GM19452 (cell line): ENCODE data around the gene SCAF1.

Experiments
- ATAC-seq: cut with Tn5 transposase; IDR thresholded peaks from one replicate; pipeline ENCODE4 v1.9.1; 2021; ENCODE audit not compliant: unreplicated experiment

SCAF1 gene

GRCh38 chr19:49684983-49685553 lies 43.1 kb downstream of the SCAF1 start:
- ATAC-seq, result no peak

- ATAC-seq, result no peak
Measured at GRCh38 chr19:49685845-49686332, 43.9 kb downstream of the SCAF1 start.

- no peak for ATAC-seq
Measured at GRCh38 chr19:49686503-49687088, 44.6 kb downstream of the SCAF1 start.

- no peak for ATAC-seq
Measured at GRCh38 chr19:49687150-49687549, 45.1 kb downstream of the SCAF1 start.

- ATAC-seq, result no peak
Measured at GRCh38 chr19:49687566-49688316, 45.7 kb downstream of the SCAF1 start.

GRCh38 chr19:49688531-49689132 lies 46.6 kb downstream of the SCAF1 start:
- no peak for ATAC-seq

- ATAC-seq, result no peak
Measured at GRCh38 chr19:49689133-49690078, 47.4 kb downstream of the SCAF1 start, which contains the start of gene ADM5. TSS of gene ADM5 (plus strand) at chr19:49689594. CDS start at chr19:49689838, 244 bp downstream.

- ATAC-seq, result no peak
Measured at GRCh38 chr19:49690079-49690655, 48.2 kb downstream of the SCAF1 start.

- no peak for ATAC-seq
Measured at GRCh38 chr19:49690656-49691242, 48.7 kb downstream of the SCAF1 start, which contains the start of gene CPT1C. TSS of gene CPT1C (plus strand) at chr19:49691116. CDS start at chr19:49692253, 1,137 bp downstream.

GRCh38 chr19:49691243-49692146 lies 49.5 kb downstream of the SCAF1 start:
- ATAC-seq, result no peak

- ATAC-seq, result no peak
Measured at GRCh38 chr19:49692147-49692506, 50.1 kb downstream of the SCAF1 start.

GRCh38 chr19:49696115-49696514 lies 54.1 kb downstream of the SCAF1 start:
- no peak for ATAC-seq

GRCh38 chr19:49696865-49697264 lies 54.9 kb downstream of the SCAF1 start:
- ATAC-seq, result no peak

- no peak for ATAC-seq
Measured at GRCh38 chr19:49699364-49699763, 57.4 kb downstream of the SCAF1 start.

- ATAC-seq, result no peak
Measured at GRCh38 chr19:49700563-49700962, 58.6 kb downstream of the SCAF1 start.

GRCh38 chr19:49701271-49701786 lies 59.3 kb downstream of the SCAF1 start:
- no peak for ATAC-seq

GRCh38 chr19:49704888-49705642 lies 63.1 kb downstream of the SCAF1 start:
- ATAC-seq, result no peak

- no peak for ATAC-seq
Measured at GRCh38 chr19:49705919-49706318, 63.9 kb downstream of the SCAF1 start.
